ENCODE results near the gene CAPN3.
"Not testable (repeated sequence)": the region's sequence is repeated elsewhere in the genome, so short reads cannot be mapped to it uniquely, and the experiment has no call there.

The CAPN3 gene

DNA sequence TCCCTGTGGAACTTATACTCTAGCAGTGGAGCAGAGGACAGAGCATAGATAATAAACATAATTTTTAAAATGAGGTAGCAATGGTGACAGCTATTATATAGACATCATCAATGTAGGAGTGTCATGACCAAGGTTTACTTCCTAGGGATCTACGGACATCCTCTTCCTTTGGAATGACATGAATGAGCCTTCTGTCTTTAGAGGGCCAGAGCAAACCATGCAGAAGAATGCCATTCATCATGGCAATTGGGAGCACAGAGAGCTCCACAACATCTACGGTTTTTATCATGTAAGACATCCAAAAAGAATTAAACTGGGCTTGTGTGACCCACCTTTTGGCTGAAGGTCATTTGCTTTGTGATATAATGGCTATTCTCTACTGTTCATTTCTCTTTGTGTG, 30.1 kb upstream of the CAPN3 start:
- DNase-seq (ENCODE audit: low read depth): no peak
- no peak overlapping the region for H3K4me3 ChIP-seq (ENCODE audit: control insufficient read depth, low read depth, low read length)
- TF ChIP-seq, protein P1, sequence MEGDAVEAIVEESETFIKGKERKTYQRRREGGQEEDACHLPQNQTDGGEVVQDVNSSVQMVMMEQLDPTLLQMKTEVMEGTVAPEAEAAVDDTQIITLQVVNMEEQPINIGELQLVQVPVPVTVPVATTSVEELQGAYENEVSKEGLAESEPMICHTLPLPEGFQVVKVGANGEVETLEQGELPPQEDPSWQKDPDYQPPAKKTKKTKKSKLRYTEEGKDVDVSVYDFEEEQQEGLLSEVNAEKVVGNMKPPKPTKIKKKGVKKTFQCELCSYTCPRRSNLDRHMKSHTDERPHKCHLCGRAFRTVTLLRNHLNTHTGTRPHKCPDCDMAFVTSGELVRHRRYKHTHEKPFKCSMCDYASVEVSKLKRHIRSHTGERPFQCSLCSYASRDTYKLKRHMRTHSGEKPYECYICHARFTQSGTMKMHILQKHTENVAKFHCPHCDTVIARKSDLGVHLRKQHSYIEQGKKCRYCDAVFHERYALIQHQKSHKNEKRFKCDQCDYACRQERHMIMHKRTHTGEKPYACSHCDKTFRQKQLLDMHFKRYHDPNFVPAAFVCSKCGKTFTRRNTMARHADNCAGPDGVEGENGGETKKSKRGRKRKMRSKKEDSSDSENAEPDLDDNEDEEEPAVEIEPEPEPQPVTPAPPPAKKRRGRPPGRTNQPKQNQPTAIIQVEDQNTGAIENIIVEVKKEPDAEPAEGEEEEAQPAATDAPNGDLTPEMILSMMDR (IDR thresholded peaks at IDR 0.05; ENCODE audit: control insufficient read depth, insufficient read depth, low read depth, low read length, missing control alignments): no peak

DNA sequence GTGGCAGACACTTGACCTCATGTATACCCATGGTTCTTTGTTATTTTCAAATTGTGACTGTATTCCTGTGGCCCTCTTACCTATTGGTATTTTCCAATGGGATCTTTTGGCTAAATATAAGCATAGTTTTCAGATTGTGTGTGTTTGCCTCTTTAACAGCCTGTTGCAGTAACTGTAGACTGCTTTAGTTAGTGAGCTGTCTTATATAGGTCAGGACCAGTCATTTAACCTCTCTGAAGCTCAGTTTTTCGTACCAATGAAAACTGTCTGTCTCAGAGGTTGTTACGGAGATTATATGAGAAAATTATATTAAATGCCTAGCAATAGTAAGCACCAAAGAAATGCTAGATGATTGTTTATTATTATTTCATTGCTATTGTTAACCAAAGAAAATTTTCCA, 29.3 kb upstream of the CAPN3 start:
- DNase-seq (ENCODE audit: low read depth): no peak

DNA sequence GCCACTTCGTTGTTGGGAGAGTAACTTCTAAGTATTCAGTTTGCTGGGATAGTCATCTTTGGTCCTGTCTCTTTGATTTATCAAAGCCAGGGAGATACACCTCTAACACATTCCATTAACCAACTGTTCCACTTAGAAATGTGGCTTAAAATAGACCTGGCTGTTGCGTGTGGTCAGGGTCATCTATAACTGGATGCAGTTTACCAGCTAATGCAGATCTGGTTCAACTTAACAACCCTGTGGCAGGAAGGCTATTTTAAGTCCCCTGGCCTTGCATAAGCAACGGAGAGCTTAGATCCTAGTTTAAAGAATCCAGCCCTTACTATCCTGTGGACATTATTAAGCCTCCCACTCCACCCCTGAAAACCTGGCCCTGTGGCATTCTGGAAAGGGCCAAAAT, 28.1 kb upstream of the CAPN3 start:
- no peak for DNase-seq (ENCODE audit: low read depth)
- H3K4me3 ChIP-seq (ENCODE audit: control insufficient read depth, low read depth, low read length): no peak overlapping the region
- TF ChIP-seq, protein P1 (IDR thresholded peaks at IDR 0.05; ENCODE audit: control insufficient read depth, insufficient read depth, low read depth, low read length, missing control alignments): no peak

More for the DNA sequence above, 29.3 kb upstream of the CAPN3 start:
- TF ChIP-seq, protein P1 (IDR thresholded peaks at IDR 0.05; ENCODE audit: control insufficient read depth, insufficient read depth, low read depth, low read length, missing control alignments): no peak
- H3K4me3 ChIP-seq (ENCODE audit: control insufficient read depth, low read depth, low read length): no peak overlapping the region

DNA sequence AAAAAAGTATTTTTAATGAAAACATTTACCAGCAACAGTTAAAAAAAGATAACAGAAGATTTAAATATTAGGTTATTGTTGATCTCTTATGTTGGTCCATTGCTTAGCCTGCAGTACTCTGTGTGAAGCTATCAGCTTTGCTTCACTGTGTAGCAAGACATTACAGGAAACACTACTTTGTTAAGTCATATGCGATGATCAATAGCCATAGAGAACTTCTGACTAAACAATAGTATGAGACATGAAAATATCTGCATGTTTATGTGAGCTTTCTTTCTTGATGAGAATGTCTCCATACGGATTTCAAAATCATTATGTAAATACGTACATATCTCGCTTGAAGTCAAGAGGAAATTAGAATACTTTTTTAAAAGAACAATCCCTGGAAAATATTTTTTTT, 27.0 kb upstream of the CAPN3 start:
- no peak for DNase-seq (ENCODE audit: low read depth)
- TF ChIP-seq, protein P1 (IDR thresholded peaks at IDR 0.05; ENCODE audit: control insufficient read depth, insufficient read depth, low read depth, low read length, missing control alignments): no peak
- H3K4me3 ChIP-seq (ENCODE audit: control insufficient read depth, low read depth, low read length): no peak overlapping the region

DNA sequence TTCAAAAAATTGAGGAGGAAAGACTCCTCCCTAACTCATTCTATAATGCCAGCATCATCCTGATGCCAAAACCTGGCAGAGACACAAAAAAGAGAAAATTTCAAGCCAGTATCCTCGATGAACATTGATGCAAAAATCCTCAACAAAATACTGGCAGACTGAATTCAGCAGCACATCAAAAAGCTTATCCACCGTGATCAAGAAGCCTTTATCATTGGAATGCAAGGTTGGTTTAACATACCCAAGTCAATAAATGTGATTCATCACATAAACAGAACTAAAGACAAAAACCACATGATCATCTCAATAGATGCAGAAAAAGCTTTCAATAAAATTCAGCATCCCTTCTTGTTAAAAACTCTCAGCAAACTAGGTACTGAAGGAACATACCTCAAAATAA, 24.2 kb upstream of the CAPN3 start:
- no peak overlapping the region for H3K4me3 ChIP-seq (ENCODE audit: control insufficient read depth, low read depth, low read length)
- TF ChIP-seq, protein P1 (IDR thresholded peaks at IDR 0.05; ENCODE audit: control insufficient read depth, insufficient read depth, low read depth, low read length, missing control alignments): no peak
- DNase-seq (ENCODE audit: low read depth): no peak

DNA sequence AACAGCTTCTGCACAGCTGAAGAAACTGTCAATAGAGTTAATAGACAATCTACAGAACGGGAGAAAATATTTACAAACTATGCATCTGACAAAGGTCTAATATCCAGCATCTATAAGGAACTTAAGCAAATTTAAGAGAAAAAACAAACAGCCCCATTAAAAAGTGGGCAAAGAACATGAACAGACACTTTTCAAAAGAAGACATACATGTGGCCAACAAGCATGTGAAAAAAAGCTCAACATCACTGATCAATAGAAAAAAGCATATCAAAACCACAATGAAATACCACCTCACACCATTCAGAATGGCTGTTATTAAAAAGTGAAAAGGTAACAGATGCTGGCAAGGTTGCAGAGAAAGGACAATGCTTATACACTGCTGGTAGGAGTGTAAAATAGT, 22.7 kb upstream of the CAPN3 start:
- H3K4me3 ChIP-seq (ENCODE audit: control insufficient read depth, low read depth, low read length); DNase-seq (ENCODE audit: low read depth): not testable (repeated sequence)

DNA sequence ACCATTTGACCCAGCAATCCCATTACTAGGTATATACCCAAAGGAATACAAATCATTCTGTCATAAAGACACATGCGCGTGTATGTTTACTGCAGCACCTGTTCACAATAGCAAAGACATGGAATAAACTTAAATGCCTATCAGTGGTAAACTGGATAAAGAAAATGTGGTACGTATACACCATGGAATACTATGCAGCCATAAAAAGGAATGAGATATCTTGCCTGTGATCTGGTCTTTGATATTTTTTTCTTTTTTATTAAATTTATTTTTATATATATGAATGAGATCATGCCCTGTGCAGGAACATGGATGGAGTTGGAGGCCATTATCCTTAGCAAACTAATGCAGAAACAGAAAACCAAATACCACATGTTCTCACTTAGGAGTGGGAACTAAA, 22.2 kb upstream of the CAPN3 start:
- DNase-seq (ENCODE audit: low read depth): not testable (repeated sequence)

DNA sequence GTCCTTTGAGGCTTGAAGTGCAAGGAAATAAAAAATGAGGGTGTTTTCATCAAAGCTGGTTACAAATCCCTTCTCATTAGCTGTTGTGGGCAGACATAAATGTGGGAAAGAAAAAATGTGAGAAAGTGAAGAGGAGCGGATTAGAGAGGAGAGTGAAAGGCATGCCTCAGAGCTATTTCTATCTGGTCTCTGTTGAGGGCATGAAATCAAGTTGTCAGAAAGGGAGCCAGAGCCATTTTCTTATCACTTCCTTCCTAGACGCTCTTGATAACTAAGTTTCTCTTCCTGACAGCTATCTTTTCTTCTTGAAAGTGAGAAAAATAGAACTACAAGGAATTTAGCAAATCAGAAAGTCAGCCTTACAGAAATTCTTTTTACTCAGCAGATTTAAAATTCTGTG, 20.8 kb upstream of the CAPN3 start:
- DNase-seq (ENCODE audit: low read depth): no peak
- TF ChIP-seq, protein P1 (IDR thresholded peaks at IDR 0.05; ENCODE audit: control insufficient read depth, insufficient read depth, low read depth, low read length, missing control alignments): no peak
- H3K4me3 ChIP-seq (ENCODE audit: control insufficient read depth, low read depth, low read length): no peak overlapping the region

More for the DNA sequence above, 22.2 kb upstream of the CAPN3 start:
- not testable (repeated sequence) for H3K4me3 ChIP-seq (ENCODE audit: control insufficient read depth, low read depth, low read length)

Data from AG09309 (cell line).